ENCODE data around the gene SEMA3G.

The SEMA3G gene

GRCh38 chr3:52422669-52423068 is 22.2 kb downstream of the SEMA3G start:
- no peak for DNase-seq (ENCODE audit: low spot score)
- in situ Hi-C loops (cut with MboI; ENCODE audit: low pct_unique_long_range_greater_than_20kb, low sequenced_read_pairs, unreplicated experiment) = no loop called here
- no peak for TF ChIP-seq CTCF (IDR thresholded peaks at IDR 0.05; ENCODE audit: extremely low read depth, insufficient read depth, missing control alignments)

- no peak for TF ChIP-seq CTCF (IDR thresholded peaks at IDR 0.05; ENCODE audit: extremely low read depth, insufficient read depth, missing control alignments)
- DNase-seq (ENCODE audit: low spot score) = no peak
- in situ Hi-C loops (cut with MboI; ENCODE audit: low pct_unique_long_range_greater_than_20kb, low sequenced_read_pairs, unreplicated experiment) = no loop called here
Observed at GRCh38 chr3:52420388-52420787, 24.5 kb downstream of the SEMA3G start.

- no peak for TF ChIP-seq CTCF (IDR thresholded peaks at IDR 0.05; ENCODE audit: extremely low read depth, insufficient read depth, missing control alignments)
- in situ Hi-C loops (cut with MboI; ENCODE audit: low pct_unique_long_range_greater_than_20kb, low sequenced_read_pairs, unreplicated experiment) = no loop called here
- no peak for DNase-seq (ENCODE audit: low spot score)
Observed at GRCh38 chr3:52415800-52416199, 29.1 kb downstream of the SEMA3G start.

GRCh38 chr3:52408466-52408865 is 36.4 kb downstream of the SEMA3G start:
- in situ Hi-C loops (cut with MboI; ENCODE audit: low pct_unique_long_range_greater_than_20kb, low sequenced_read_pairs, unreplicated experiment) = no loop called here
- no peak for TF ChIP-seq CTCF (IDR thresholded peaks at IDR 0.05; ENCODE audit: extremely low read depth, insufficient read depth, missing control alignments)
- no peak for DNase-seq (ENCODE audit: low spot score)

- no peak for TF ChIP-seq CTCF (IDR thresholded peaks at IDR 0.05; ENCODE audit: extremely low read depth, insufficient read depth, missing control alignments)
- DNase-seq (ENCODE audit: low spot score) = no peak
- in situ Hi-C loops (cut with MboI; ENCODE audit: low pct_unique_long_range_greater_than_20kb, low sequenced_read_pairs, unreplicated experiment) = no loop called here
Observed at GRCh38 chr3:52407779-52408178, 37.1 kb downstream of the SEMA3G start.

GRCh38 chr3:52406791-52407510 is 38.0 kb downstream of the SEMA3G start:
- in situ Hi-C loops (cut with MboI; ENCODE audit: low pct_unique_long_range_greater_than_20kb, low sequenced_read_pairs, unreplicated experiment) = no loop called here
- DNase-seq (ENCODE audit: low spot score) = no peak

More at GRCh38 chr3:52406791-52407510, 38.0 kb downstream of the SEMA3G start:
- no peak for TF ChIP-seq CTCF (IDR thresholded peaks at IDR 0.05; ENCODE audit: extremely low read depth, insufficient read depth, missing control alignments)

Measured in GM13977 (cell line).